Glutamatergic neuron (in vitro differentiated cells): Measurements from ENCODE around the gene CPD. TPM values are rescaled to one million over a fixed set of nuclear protein-coding genes. Genes with fewer than 3 reads are reported as not detected.

ENCODE experiments used
- DNase-seq: peaks from one replicate; pipeline ENCODE4 v3.0.0; 2022
- H3K27ac Mint-ChIP-seq: one replicate; pipeline ENCODE4 v1.8.0; 2020; ENCODE audit warnings: mild to moderate bottlenecking, mixed read lengths, inconsistent platforms; ENCODE audit not compliant: unreplicated experiment
- H3K27me3 Mint-ChIP-seq: one replicate; pipeline ENCODE4 v1.8.0; 2020; ENCODE audit warnings: mild to moderate bottlenecking, moderate library complexity, mixed read lengths, inconsistent platforms; ENCODE audit not compliant: unreplicated experiment
- H3K36me3 Mint-ChIP-seq: one replicate; pipeline ENCODE4 v1.8.0; 2020; ENCODE audit warnings: mild to moderate bottlenecking, mixed read lengths, inconsistent platforms; ENCODE audit not compliant: unreplicated experiment
- H3K4me1 Mint-ChIP-seq: one replicate; pipeline ENCODE4 v1.8.0; 2020; ENCODE audit warnings: mild to moderate bottlenecking, low read depth, mixed read lengths, inconsistent platforms; ENCODE audit not compliant: unreplicated experiment
- H3K4me3 Mint-ChIP-seq: one replicate; pipeline ENCODE4 v1.8.0; 2020; ENCODE audit warnings: mild to moderate bottlenecking, mixed read lengths, inconsistent platforms; ENCODE audit not compliant: unreplicated experiment
- H3K9me3 Mint-ChIP-seq: one replicate; pipeline ENCODE4 v1.8.0; 2020; ENCODE audit warnings: mild to moderate bottlenecking, moderate library complexity, mixed read lengths, inconsistent platforms; ENCODE audit not compliant: unreplicated experiment
- total RNA-seq: library from RNA; stranded (reverse); fragmentation: NEBNext Ultra II Directional; extraction: Animal tissue kit (Norgen Biotek cat#: 25700); gene quantifications from one replicate; pipeline ENCODE4 v1.2.1, GENCODE V29; 2021; ENCODE audit not compliant: unreplicated experiment
- TF ChIP-seq, protein P1 (sequence below): fragments of 200-600 bp; sonication (generic); IDR thresholded peaks from one replicate; pipeline ENCODE4 v1.5.0; 2021; ENCODE audit not compliant: partially characterized antibody, unreplicated experiment

CPD gene
- total RNA-seq, 1 donor from 2014 or later = 29.8 TPM

DNA sequence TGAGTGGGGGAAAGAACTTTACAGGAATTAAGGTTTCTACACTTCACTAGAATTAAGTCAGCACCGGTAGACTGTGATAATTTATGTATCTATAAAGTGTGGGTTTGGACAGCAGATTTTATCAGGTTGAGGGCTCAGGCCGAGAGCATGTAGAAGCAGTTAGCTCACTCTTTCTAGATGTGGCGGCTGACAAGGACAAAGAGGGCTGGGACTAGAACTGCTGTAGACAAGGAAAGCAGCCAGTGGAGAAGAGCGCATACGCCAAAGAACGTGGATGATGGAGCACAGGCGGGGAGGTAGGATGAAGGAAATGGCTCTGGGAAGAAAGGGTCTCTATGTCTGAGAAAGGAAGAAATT is 98.0 kb downstream of the CPD start:
- Mint-ChIP-seq H3K4me3 (peak overlapping the region; percentile 97), H3K9me3 (no peaks in the 10 kb centered on the region), H3K36me3 (no peaks in the 10 kb centered on the region), H3K27me3 (peaks cover 3% of the 10 kb centered on the region), H3K4me1 (peaks cover 8% of the 10 kb centered on the region), H3K27ac (peak overlapping the region; percentile 98)
- DNase-seq = no peak
- TF ChIP-seq, protein P1, sequence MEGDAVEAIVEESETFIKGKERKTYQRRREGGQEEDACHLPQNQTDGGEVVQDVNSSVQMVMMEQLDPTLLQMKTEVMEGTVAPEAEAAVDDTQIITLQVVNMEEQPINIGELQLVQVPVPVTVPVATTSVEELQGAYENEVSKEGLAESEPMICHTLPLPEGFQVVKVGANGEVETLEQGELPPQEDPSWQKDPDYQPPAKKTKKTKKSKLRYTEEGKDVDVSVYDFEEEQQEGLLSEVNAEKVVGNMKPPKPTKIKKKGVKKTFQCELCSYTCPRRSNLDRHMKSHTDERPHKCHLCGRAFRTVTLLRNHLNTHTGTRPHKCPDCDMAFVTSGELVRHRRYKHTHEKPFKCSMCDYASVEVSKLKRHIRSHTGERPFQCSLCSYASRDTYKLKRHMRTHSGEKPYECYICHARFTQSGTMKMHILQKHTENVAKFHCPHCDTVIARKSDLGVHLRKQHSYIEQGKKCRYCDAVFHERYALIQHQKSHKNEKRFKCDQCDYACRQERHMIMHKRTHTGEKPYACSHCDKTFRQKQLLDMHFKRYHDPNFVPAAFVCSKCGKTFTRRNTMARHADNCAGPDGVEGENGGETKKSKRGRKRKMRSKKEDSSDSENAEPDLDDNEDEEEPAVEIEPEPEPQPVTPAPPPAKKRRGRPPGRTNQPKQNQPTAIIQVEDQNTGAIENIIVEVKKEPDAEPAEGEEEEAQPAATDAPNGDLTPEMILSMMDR = no peak

DNA sequence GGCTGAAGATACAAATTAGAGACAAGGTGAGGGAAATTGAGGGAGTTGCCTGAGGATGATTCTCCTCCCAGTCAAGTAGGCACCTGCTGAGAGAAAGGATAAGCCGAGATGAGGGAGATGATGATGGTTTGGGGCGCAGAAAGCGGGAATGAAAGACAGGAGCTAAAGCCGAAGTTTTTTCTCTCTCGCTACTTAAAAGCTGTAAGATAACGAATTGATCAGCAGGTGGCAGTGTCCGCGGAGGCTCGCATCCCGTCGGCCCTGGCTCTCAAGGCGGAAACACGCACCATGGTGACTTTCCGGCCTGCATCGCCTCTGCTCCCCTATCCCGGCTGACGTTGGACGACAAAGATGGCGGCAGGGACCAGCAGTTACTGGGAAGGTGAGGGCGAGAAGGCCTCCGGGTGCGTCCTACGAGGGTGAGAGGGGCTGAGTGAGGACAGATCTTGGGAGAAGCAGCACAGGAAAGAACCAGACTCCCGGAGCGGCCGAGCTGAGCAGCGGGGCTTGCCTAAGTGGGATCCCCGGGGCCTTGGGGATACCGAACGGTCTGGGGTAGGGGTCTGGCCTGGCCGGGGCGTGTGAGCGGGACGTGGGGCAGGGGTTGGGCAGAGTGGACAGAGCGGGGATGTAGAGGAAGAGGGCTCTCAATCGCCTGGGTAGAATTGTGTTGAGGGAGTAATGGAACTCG is 98.5 kb downstream of the CPD start, which contains the start of gene GOSR1:
Gene GOSR1 (plus strand): TSS at position 326 of the 691 bp plus-strand sequence. CDS start 26 bp downstream, at position 352.
- Mint-ChIP-seq H3K27ac (peak within 1 kb of the TSS; percentile 98), H3K4me1 (peaks cover 8% of the 10 kb centered on the region), H3K4me3 (peak within 1 kb of the TSS; percentile 97), H3K27me3 (peaks cover 3% of the 10 kb centered on the region), H3K36me3 (no peaks in the 10 kb centered on the region), H3K9me3 (no peaks in the 10 kb centered on the region)
- TF ChIP-seq, protein P1 = peak; percentile 72
- DNase-seq = peak; percentile 91

DNA sequence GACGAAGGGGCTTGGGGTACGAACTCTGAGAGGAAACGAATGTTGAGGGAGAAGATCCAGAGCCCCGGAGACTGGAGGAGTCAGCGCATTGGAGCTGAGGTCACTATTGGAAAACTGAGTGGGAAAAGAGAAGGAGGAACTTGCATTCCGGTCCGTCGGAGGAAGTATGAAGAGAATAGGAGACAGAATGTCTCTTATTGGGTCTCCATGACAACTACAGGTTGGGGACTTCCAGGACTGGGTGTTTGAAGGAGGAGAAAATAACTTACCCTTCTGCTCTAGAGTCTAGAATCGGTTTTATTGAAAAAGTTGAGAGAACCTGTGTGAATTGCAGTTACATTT is 99.0 kb downstream of the CPD start:
- H3K4me3 Mint-ChIP-seq = peak overlapping the region; percentile 97
- peaks cover 8% of the 10 kb centered on the region for H3K4me1 Mint-ChIP-seq
- H3K36me3 Mint-ChIP-seq = no peaks in the 10 kb centered on the region
- H3K27me3 Mint-ChIP-seq = peaks cover 3% of the 10 kb centered on the region
- H3K9me3 Mint-ChIP-seq = no peaks in the 10 kb centered on the region
- DNase-seq = no peak
- TF ChIP-seq, protein P1 = no peak
- H3K27ac Mint-ChIP-seq = peak overlapping the region; percentile 98

DNA sequence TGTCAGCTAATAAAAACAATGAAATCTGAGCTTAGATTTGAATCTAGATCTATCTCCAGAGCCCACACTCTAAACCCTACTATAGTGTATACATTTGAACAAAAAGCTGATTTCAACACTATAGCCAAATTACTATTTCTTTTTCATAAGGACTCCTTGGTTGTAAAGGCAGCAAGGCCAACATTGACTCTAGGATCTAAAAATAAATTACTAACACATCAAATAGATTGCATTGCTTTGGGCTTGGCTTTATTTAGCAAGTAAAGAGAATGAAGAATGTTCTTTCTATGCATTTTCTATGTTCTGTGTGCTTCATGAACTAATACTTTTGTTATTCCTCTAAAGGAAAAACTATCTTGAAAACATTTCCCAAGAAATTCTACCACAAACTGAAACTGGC is 103.8 kb downstream of the CPD start:
- DNase-seq = no peak
- TF ChIP-seq, protein P1 = no peak
- Mint-ChIP-seq H3K4me1 (peaks cover 3% of the 10 kb centered on the region), H3K9me3 (no peaks in the 10 kb centered on the region), H3K27ac (no peak overlapping the region), H3K4me3 (no peak overlapping the region), H3K27me3 (no peaks in the 10 kb centered on the region), H3K36me3 (peaks cover 4% of the 10 kb centered on the region)

DNA sequence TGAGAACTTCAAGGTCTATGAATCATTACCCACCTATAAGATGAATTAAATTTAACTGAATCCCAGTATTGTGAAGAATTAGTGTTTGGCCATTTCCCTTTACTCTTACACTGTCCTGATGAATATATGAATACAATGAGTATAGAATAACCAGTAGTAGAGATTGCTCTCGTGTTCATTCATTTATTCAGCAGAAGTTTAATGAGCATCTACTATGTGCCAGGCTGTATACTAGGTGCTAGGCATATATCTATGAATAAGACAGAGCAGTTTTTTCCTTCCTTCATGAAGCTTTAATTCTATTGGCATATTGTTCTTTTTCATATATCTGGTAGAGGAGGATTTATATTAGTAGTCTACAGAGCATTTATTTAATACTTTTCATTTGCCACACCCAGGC is 104.4 kb downstream of the CPD start:
- peaks cover 2% of the 10 kb centered on the region for H3K4me1 Mint-ChIP-seq
- TF ChIP-seq, protein P1 = no peak
- no peaks in the 10 kb centered on the region for H3K9me3 Mint-ChIP-seq
- no peak overlapping the region for H3K27ac Mint-ChIP-seq
- no peaks in the 10 kb centered on the region for H3K27me3 Mint-ChIP-seq
- no peak overlapping the region for H3K4me3 Mint-ChIP-seq
- peaks cover 4% of the 10 kb centered on the region for H3K36me3 Mint-ChIP-seq
- DNase-seq = no peak
